Erythroblast (primary cell): Measurements from ENCODE around the gene SMARCB1.

ENCODE experiments used
- GATA1 ChIP-seq: IDR thresholded peaks from 2 replicates; pipeline ENCODE4 v1.6.1; 2011; ENCODE audit warnings: low read depth, mild to moderate bottlenecking, control low read depth, low read length, moderate library complexity
- POLR2A ChIP-seq: IDR thresholded peaks from 2 replicates; pipeline ENCODE4 v1.6.1; 2011; ENCODE audit warnings: mild to moderate bottlenecking, low read length

GRCh38 chr22:23833017-23833751 is 46.4 kb downstream of the SMARCB1 start:
- TF ChIP-seq POLR2A, result no peak
- no peak for TF ChIP-seq GATA1
